Stimulated activated CD4-positive, alpha-beta T cell treated with anti-CD3 and anti-CD28 coated beads, Interleukin-15, amount 100 ng/mL, for 24 hours (primary cell): Measurements from ENCODE around the gene ZBTB12.

Experiments
- DNase-seq: peaks from one replicate; pipeline ENCODE4 v3.0.0-alpha.2; 2020

Gene ZBTB12

GRCh38 chr6:31896493-31896855 lies 5.4 kb downstream of the ZBTB12 start:
- no peak for DNase-seq

- no peak for DNase-seq
Measured at GRCh38 chr6:31892821-31893220, 9.1 kb downstream of the ZBTB12 start.

- DNase-seq, result no peak
Measured at GRCh38 chr6:31889331-31889972, 12.4 kb downstream of the ZBTB12 start.

GRCh38 chr6:31888276-31889258 lies 13.3 kb downstream of the ZBTB12 start:
- DNase-seq, result peak; percentile 72

- DNase-seq, result no peak
Measured at GRCh38 chr6:31887173-31888007, 14.5 kb downstream of the ZBTB12 start.

- DNase-seq, result no peak
Measured at GRCh38 chr6:31886541-31886991, 15.3 kb downstream of the ZBTB12 start.

GRCh38 chr6:31884528-31885035 lies 17.3 kb downstream of the ZBTB12 start:
- DNase-seq, result no peak

GRCh38 chr6:31883676-31884075 lies 18.2 kb downstream of the ZBTB12 start:
- DNase-seq, result no peak

GRCh38 chr6:31882344-31882743 lies 19.5 kb downstream of the ZBTB12 start:
- DNase-seq, result no peak

GRCh38 chr6:31881136-31881859 lies 20.6 kb downstream of the ZBTB12 start:
- no peak for DNase-seq

- no peak for DNase-seq
Measured at GRCh38 chr6:31880616-31881015, 21.3 kb downstream of the ZBTB12 start.

- no peak for DNase-seq
Measured at GRCh38 chr6:31879901-31880300, 22.0 kb downstream of the ZBTB12 start.

- DNase-seq, result no peak
Measured at GRCh38 chr6:31879143-31879542, 22.7 kb downstream of the ZBTB12 start.

GRCh38 chr6:31878726-31879125 lies 23.2 kb downstream of the ZBTB12 start, which contains the start of gene SLC44A4:
Gene SLC44A4 (minus strand): TSS chr6:31878997. CDS start chr6:31878980, 17 bp downstream.
- DNase-seq, result no peak

- DNase-seq, result no peak
Measured at GRCh38 chr6:31878222-31878621, 23.7 kb downstream of the ZBTB12 start.

- DNase-seq, result no peak
Measured at GRCh38 chr6:31877651-31878161, 24.2 kb downstream of the ZBTB12 start.

GRCh38 chr6:31877125-31877650 lies 24.7 kb downstream of the ZBTB12 start:
- DNase-seq, result no peak

GRCh38 chr6:31876357-31876756 lies 25.5 kb downstream of the ZBTB12 start:
- no peak for DNase-seq

- DNase-seq, result no peak
Measured at GRCh38 chr6:31875877-31876276, 26.0 kb downstream of the ZBTB12 start.

- no peak for DNase-seq
Measured at GRCh38 chr6:31874836-31875572, 26.9 kb downstream of the ZBTB12 start.
